SK-N-SH treated with all-trans-retinoic acid at 6 μM for 48 hours (cell line): ENCODE results near the gene IP6K3.

ENCODE experiments used
- ATAC-seq: fragments of 200-7000 bp; cut with Tn5 transposase; 3 replicates; pipeline ENCODE4 v1.9.1; 2020; ENCODE audit warnings: mild to moderate bottlenecking, moderate library complexity
- ARNTL ChIP-seq: fragments of 450-650 bp; formaldehyde crosslinking; IDR thresholded peaks from 2 replicates; pipeline ENCODE4 v1.5.0; 2020; ENCODE audit warnings: low read depth, mild to moderate bottlenecking, moderate library complexity, borderline replicate concordance
- BACH2 ChIP-seq: fragments of 250-450 bp; sonication (Bioruptor Pico); IDR thresholded peaks from 2 replicates; pipeline ENCODE4 v1.9.0; 2021; ENCODE audit warnings: mild to moderate bottlenecking, borderline replicate concordance
- CSDC2 ChIP-seq: fragments of 250-450 bp; sonication (Bioruptor Pico); IDR thresholded peaks from 2 replicates; pipeline ENCODE4 v1.5.0; 2020; ENCODE audit warnings: mild to moderate bottlenecking, moderate library complexity
- ESRRG ChIP-seq: fragments of 250-450 bp; sonication (Bioruptor Pico); IDR thresholded peaks from 2 replicates; pipeline ENCODE4 v1.6.1; 2021; ENCODE audit warnings: mild to moderate bottlenecking
- GLIS3 ChIP-seq: fragments of 250-450 bp; sonication (Bioruptor Pico); IDR thresholded peaks from 2 replicates; pipeline ENCODE4 v1.5.0; 2020; ENCODE audit warnings: mild to moderate bottlenecking, moderate library complexity
- ISL1 ChIP-seq: fragments of 250-450 bp; sonication (Bioruptor Pico); IDR thresholded peaks from 2 replicates; pipeline ENCODE4 v2.1.2; 2022; ENCODE audit warnings: mild to moderate bottlenecking, moderate library complexity
- OSR1 ChIP-seq: fragments of 250-450 bp; sonication (Bioruptor Pico); IDR thresholded peaks from 2 replicates; pipeline ENCODE4 v1.8.0; 2022; ENCODE audit warnings: moderate library complexity, mild to moderate bottlenecking, inconsistent platforms
- PPARA ChIP-seq: fragments of 250-450 bp; sonication (Bioruptor Pico); IDR thresholded peaks from 2 replicates; pipeline ENCODE4 v1.5.0; 2020; ENCODE audit warnings: mild to moderate bottlenecking, borderline replicate concordance
- RARB ChIP-seq: fragments of 250-450 bp; sonication (Bioruptor Pico); IDR thresholded peaks from 2 replicates; pipeline ENCODE4 v1.8.0; 2021; ENCODE audit warnings: mild to moderate bottlenecking, moderate library complexity
- SNAI2 ChIP-seq: fragments of 250-450 bp; sonication (Bioruptor Pico); IDR thresholded peaks from 2 replicates; pipeline ENCODE4 v1.5.0; 2020; ENCODE audit warnings: mild to moderate bottlenecking, moderate library complexity
- TCF4 ChIP-seq: fragments of 250-450 bp; sonication (Bioruptor Pico); IDR thresholded peaks from 2 replicates; pipeline ENCODE4 v1.8.0; 2021; ENCODE audit warnings: mild to moderate bottlenecking, moderate library complexity, borderline replicate concordance
- TOX ChIP-seq: fragments of 250-450 bp; sonication (Bioruptor Pico); IDR thresholded peaks from 2 replicates; pipeline ENCODE4 v1.8.0; 2021; ENCODE audit warnings: mild to moderate bottlenecking, moderate library complexity, borderline replicate concordance
- ZC3H10 ChIP-seq: fragments of 250-450 bp; sonication (Bioruptor Pico); IDR thresholded peaks from 2 replicates; pipeline ENCODE4 v1.5.1; 2021; ENCODE audit warnings: mild to moderate bottlenecking, moderate library complexity
- ZFP3 ChIP-seq: fragments of 250-450 bp; sonication (Bioruptor Pico); IDR thresholded peaks from 2 replicates; pipeline ENCODE4 v1.5.0; 2020; ENCODE audit warnings: mild to moderate bottlenecking, moderate library complexity
- ZFP30 ChIP-seq: fragments of 450-650 bp; formaldehyde crosslinking; IDR thresholded peaks from 2 replicates; pipeline ENCODE4 v1.5.0; 2022; ENCODE audit warnings: mild to moderate bottlenecking, moderate library complexity
- ZNF565 ChIP-seq: fragments of 450-650 bp; formaldehyde crosslinking; conservative IDR thresholded peaks from 2 replicates; pipeline ENCODE4 v1.5.0; 2020; ENCODE audit warnings: low read depth, mild to moderate bottlenecking, moderate library complexity
- ZNF70 ChIP-seq: fragments of 450-650 bp; formaldehyde crosslinking; IDR thresholded peaks from 2 replicates; pipeline ENCODE4 v1.5.0; 2020; ENCODE audit warnings: mild to moderate bottlenecking, moderate library complexity
- ZNF8 ChIP-seq: fragments of 450-650 bp; formaldehyde crosslinking; IDR thresholded peaks from 2 replicates; pipeline ENCODE4 v1.5.0; 2020; ENCODE audit warnings: mild to moderate bottlenecking, moderate library complexity
- TF ChIP-seq, protein P1 (sequence below): fragments of 250-450 bp; sonication (Bioruptor Pico); IDR thresholded peaks from 2 replicates; pipeline ENCODE4 v1.8.0; 2021; ENCODE audit warnings: low read depth, mild to moderate bottlenecking, moderate library complexity, borderline replicate concordance
- TF ChIP-seq, protein P2 (sequence below): fragments of 250-450 bp; sonication (Bioruptor Pico); IDR thresholded peaks from 2 replicates; pipeline ENCODE4 v1.5.1; 2020; ENCODE audit warnings: low read depth, mild to moderate bottlenecking, moderate library complexity
- TF ChIP-seq, protein P3 (sequence below): fragments of 250-450 bp; sonication (Bioruptor Pico); IDR thresholded peaks from 2 replicates; pipeline ENCODE4 v1.5.0; 2020; ENCODE audit warnings: mild to moderate bottlenecking, moderate library complexity
- TF ChIP-seq, protein P4 (sequence below): fragments of 250-450 bp; sonication (Bioruptor Pico); IDR thresholded peaks from 2 replicates; pipeline ENCODE4 v1.8.0; 2020; ENCODE audit warnings: mild to moderate bottlenecking, moderate library complexity, borderline replicate concordance

The IP6K3 gene

DNA sequence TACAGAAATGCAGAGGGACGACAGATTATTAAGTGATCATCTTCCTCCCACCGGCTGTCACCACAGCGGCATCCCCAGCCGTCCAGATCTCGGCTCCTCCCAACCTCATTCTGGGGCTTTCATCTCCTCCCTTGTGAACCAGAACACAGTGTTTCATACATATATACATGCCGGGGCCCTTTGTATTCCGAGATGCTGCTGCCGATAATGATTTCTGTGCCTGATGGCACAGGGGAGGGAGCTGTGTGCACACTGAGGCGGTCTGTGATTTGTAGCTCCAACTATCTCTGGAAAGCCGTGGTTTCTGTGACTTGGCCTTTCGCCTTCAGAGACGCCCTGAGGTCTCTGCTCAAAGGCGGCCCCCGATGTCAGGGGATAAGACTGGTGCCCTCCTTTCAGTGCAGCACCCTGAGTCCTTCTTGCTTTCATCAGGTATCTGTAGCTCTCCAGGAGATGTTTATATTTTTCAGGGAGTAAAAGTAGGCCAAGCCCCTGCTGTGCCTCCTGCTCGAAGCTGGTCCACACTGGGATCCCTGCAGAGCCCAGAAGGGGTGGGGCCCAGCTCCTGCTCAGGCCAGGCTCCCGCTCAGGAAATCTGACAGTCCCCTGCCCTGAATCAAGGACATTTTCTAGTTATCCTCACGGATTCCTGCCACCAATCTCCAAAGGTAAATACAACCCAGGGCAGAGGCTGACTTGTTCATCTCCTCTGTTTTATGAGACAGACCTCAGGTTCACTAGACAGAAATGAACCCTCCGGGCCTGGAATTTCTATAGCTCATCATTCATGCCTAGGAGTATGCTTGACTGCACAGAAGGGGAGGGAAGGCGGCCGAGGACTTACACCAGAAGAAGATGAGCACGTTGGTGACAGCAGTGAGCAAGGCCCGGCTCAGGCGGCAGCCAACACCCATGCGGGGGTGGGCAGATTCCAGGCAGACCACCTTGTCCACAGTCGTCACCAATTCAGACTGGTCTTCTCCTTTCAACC, 31.0 kb upstream of the IP6K3 start:
- ATAC-seq = no peak
- no peak for TF ChIP-seq RARB (CRISPR knock-in tag)
- TF ChIP-seq, protein P1, sequence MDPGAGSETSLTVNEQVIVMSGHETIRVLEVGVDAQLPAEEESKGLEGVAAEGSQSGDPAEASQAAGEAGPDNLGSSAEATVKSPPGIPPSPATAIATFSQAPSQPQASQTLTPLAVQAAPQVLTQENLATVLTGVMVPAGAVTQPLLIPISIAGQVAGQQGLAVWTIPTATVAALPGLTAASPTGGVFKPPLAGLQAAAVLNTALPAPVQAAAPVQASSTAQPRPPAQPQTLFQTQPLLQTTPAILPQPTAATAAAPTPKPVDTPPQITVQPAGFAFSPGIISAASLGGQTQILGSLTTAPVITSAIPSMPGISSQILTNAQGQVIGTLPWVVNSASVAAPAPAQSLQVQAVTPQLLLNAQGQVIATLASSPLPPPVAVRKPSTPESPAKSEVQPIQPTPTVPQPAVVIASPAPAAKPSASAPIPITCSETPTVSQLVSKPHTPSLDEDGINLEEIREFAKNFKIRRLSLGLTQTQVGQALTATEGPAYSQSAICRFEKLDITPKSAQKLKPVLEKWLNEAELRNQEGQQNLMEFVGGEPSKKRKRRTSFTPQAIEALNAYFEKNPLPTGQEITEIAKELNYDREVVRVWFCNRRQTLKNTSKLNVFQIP (CRISPR knock-in tag) = no peak
- TF ChIP-seq, protein P2, sequence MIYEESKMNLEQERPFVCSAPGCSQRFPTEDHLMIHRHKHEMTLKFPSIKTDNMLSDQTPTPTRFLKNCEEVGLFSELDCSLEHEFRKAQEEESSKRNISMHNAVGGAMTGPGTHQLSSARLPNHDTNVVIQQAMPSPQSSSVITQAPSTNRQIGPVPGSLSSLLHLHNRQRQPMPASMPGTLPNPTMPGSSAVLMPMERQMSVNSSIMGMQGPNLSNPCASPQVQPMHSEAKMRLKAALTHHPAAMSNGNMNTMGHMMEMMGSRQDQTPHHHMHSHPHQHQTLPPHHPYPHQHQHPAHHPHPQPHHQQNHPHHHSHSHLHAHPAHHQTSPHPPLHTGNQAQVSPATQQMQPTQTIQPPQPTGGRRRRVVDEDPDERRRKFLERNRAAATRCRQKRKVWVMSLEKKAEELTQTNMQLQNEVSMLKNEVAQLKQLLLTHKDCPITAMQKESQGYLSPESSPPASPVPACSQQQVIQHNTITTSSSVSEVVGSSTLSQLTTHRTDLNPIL (CRISPR knock-in tag) = no peak
- TF ChIP-seq ZFP3 (CRISPR knock-in tag) = no peak
- TF ChIP-seq, protein P3, sequence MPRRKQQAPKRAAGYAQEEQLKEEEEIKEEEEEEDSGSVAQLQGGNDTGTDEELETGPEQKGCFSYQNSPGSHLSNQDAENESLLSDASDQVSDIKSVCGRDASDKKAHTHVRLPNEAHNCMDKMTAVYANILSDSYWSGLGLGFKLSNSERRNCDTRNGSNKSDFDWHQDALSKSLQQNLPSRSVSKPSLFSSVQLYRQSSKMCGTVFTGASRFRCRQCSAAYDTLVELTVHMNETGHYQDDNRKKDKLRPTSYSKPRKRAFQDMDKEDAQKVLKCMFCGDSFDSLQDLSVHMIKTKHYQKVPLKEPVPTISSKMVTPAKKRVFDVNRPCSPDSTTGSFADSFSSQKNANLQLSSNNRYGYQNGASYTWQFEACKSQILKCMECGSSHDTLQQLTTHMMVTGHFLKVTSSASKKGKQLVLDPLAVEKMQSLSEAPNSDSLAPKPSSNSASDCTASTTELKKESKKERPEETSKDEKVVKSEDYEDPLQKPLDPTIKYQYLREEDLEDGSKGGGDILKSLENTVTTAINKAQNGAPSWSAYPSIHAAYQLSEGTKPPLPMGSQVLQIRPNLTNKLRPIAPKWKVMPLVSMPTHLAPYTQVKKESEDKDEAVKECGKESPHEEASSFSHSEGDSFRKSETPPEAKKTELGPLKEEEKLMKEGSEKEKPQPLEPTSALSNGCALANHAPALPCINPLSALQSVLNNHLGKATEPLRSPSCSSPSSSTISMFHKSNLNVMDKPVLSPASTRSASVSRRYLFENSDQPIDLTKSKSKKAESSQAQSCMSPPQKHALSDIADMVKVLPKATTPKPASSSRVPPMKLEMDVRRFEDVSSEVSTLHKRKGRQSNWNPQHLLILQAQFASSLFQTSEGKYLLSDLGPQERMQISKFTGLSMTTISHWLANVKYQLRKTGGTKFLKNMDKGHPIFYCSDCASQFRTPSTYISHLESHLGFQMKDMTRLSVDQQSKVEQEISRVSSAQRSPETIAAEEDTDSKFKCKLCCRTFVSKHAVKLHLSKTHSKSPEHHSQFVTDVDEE (CRISPR knock-in tag) = no peak
- TF ChIP-seq ZFP30 = no peak
- no peak for TF ChIP-seq TOX (CRISPR knock-in tag)
- no peak for TF ChIP-seq GLIS3 (CRISPR knock-in tag)
- TF ChIP-seq PPARA = no peak
- TF ChIP-seq BACH2 (CRISPR knock-in tag) = no peak
- no peak for TF ChIP-seq SNAI2 (CRISPR knock-in tag)
- TF ChIP-seq OSR1 = no peak
- TF ChIP-seq ZNF565 (CRISPR knock-in tag) = no peak
- TF ChIP-seq TCF4 (CRISPR knock-in tag) = no peak
- no peak for TF ChIP-seq CSDC2
- no peak for TF ChIP-seq ZC3H10 (CRISPR knock-in tag)
- TF ChIP-seq ZNF8 = no peak
- TF ChIP-seq ESRRG (CRISPR knock-in tag) = no peak
- no peak for TF ChIP-seq ISL1 (CRISPR knock-in tag)

DNA sequence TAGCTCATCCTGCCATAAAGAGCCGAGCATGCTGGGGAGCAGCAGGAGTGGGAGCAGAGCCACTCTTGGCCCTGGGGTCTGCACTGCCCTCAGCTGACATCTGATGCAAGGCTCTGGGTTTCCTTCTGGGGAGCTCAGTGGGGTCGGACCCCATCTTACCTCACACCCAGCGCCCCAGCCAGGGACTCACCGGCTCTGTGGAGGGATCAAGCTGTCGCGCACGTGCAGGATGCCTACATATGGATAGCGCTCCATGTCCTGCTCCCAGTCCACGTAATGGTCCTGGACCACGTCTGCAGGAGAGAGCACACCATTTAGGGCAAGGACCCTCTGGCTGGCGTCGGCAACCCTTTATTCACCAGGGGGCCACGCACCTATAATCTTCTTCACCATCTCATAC, 30.1 kb upstream of the IP6K3 start:
- no peak for TF ChIP-seq ZFP3 (CRISPR knock-in tag)
- TF ChIP-seq ZNF565 (CRISPR knock-in tag) = no peak
- TF ChIP-seq OSR1 = no peak
- TF ChIP-seq CSDC2 = no peak
- no peak for TF ChIP-seq ZC3H10 (CRISPR knock-in tag)
- TF ChIP-seq, protein P1 (CRISPR knock-in tag) = no peak
- TF ChIP-seq SNAI2 (CRISPR knock-in tag) = no peak
- TF ChIP-seq ZNF70 = no peak
- TF ChIP-seq ARNTL (CRISPR knock-in tag) = no peak
- TF ChIP-seq RARB (CRISPR knock-in tag) = no peak
- TF ChIP-seq ESRRG (CRISPR knock-in tag) = no peak
- TF ChIP-seq, protein P4, sequence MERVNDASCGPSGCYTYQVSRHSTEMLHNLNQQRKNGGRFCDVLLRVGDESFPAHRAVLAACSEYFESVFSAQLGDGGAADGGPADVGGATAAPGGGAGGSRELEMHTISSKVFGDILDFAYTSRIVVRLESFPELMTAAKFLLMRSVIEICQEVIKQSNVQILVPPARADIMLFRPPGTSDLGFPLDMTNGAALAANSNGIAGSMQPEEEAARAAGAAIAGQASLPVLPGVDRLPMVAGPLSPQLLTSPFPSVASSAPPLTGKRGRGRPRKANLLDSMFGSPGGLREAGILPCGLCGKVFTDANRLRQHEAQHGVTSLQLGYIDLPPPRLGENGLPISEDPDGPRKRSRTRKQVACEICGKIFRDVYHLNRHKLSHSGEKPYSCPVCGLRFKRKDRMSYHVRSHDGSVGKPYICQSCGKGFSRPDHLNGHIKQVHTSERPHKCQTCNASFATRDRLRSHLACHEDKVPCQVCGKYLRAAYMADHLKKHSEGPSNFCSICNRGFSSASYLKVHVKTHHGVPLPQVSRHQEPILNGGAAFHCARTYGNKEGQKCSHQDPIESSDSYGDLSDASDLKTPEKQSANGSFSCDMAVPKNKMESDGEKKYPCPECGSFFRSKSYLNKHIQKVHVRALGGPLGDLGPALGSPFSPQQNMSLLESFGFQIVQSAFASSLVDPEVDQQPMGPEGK (CRISPR knock-in tag) = no peak
- ATAC-seq = no peak
